K562 (cell line): Measurements from ENCODE around the gene FBXO33. TPM values are rescaled to one million over a fixed set of nuclear protein-coding genes. Genes with fewer than 3 reads are reported as not detected.

Experiments
- ATAC-seq: fragments of 200-7000 bp; cut with Tn5 transposase; 3 replicates; pipeline ENCODE4 v1.9.1; 2020; ENCODE audit warnings: moderate library complexity
- BruUV-seq: library from RNA; stranded (reverse); fragments of 400-500 nt; replicated peaks from 2 replicates; lab custom pipeline; 2021; lab: Mats Ljungman, UMichigan
- CTCF ChIA-PET: fragments of 300-600 bp; formaldehyde crosslinking; extraction: SDS; loops from one replicate; lab custom pipeline; 2021; ENCODE audit warnings: low intra/inter-chr PET ratio; lab: Yijun Ruan, JAX
- POLR2A ChIA-PET: fragments of 300-600, 350-650 bp; sonication (Branson Sonifier 250); formaldehyde crosslinking; extraction: SDS; loops from one replicate; lab custom pipeline; 2021; ENCODE audit warnings: antibody characterized with exemption, inconsistent platforms; lab: Yijun Ruan, JAX
- DNase-seq, 4 experiments: peaks; one replicate each; pipeline versions ENCODE4 v3.0.0 to v3.0.0-alpha.2; 2011 to 2018; ENCODE audit warnings: low spot score in 3 of 4, mixed read lengths in 3 of 4; ENCODE audit errors: extremely low read depth in 1 of 4
- FAIRE-seq: peaks from 2 replicates; lab custom pipeline; 2011; peaks lifted over from hg19 to GRCh38; lab: Jason Lieb, UNC
- H2AFZ ChIP-seq: 2 replicates; pipeline ENCODE4 v1.6.0; 2011; ENCODE audit warnings: low read depth, low read length, control low read depth, inconsistent platforms
- H3K27ac ChIP-seq: fragments of 200-600 bp; 3 replicates; pipeline ENCODE4 v1.8.0; 2011; ENCODE audit warnings: low read depth, mild to moderate bottlenecking, control low read depth, inconsistent platforms, low read length, moderate library complexity, mixed read lengths; ENCODE audit errors: extremely low read depth
- H3K27me3 ChIP-seq, 2 experiments: fragments of 300-600 bp in 1 of 2; 2 replicates in 1 of 2; 3 replicates in 1 of 2; pipeline versions ENCODE4 v1.6.0 to v1.8.0; 2011; ENCODE audit warnings: inconsistent platforms in 2 of 2, low read length in 2 of 2, mild to moderate bottlenecking in 1 of 2, mixed read lengths in 1 of 2, moderate library complexity in 1 of 2; ENCODE audit not compliant: control insufficient read depth in 2 of 2, insufficient read depth in 2 of 2
- H3K36me3 ChIP-seq: fragments of 300-600 bp; 3 replicates; pipeline ENCODE4 v1.8.0; 2011; ENCODE audit warnings: mild to moderate bottlenecking, low read length, inconsistent platforms; ENCODE audit not compliant: control insufficient read depth, insufficient read depth
- H3K4me1 ChIP-seq, 2 experiments: fragments of 200-600 bp in 1 of 2; replicated peaks in 1 of 2; 2 replicates in 1 of 2; 3 replicates in 1 of 2; pipeline versions ENCODE4 v1.5.1 to v1.8.0; 2011; ENCODE audit warnings: inconsistent platforms in 2 of 2, low read length in 2 of 2, mild to moderate bottlenecking in 1 of 2, mixed read lengths in 1 of 2, moderate library complexity in 1 of 2; ENCODE audit not compliant: control insufficient read depth in 2 of 2, insufficient read depth in 2 of 2
- H3K4me2 ChIP-seq: 2 replicates; pipeline ENCODE4 v1.6.1; 2011; ENCODE audit warnings: low read length, control low read depth, inconsistent platforms, mixed read lengths; ENCODE audit not compliant: insufficient read depth
- H3K4me3 ChIP-seq: fragments of 200-600 bp; sonication (generic), shearing (Covaris generic); 2 replicates; pipeline ENCODE4 v1.5.1; 2016; ENCODE audit warnings: control low read depth, inconsistent platforms
- H3K79me2 ChIP-seq: fragments of 200-600 bp; 3 replicates; pipeline ENCODE4 v1.8.0; 2011; ENCODE audit warnings: low read length, inconsistent platforms; ENCODE audit not compliant: control insufficient read depth, insufficient read depth
- H3K9ac ChIP-seq, 2 experiments: 2 replicates each; pipeline versions ENCODE4 v1.6.0 to v1.6.1; 2011; ENCODE audit warnings: low read depth in 2 of 2, low read length in 2 of 2, control low read depth in 1 of 2, inconsistent platforms in 1 of 2, mild to moderate bottlenecking in 1 of 2, mixed read lengths in 1 of 2; ENCODE audit not compliant: insufficient read depth in 1 of 2
- H3K9me1 ChIP-seq: one replicate; pipeline ENCODE4 v1.6.0; 2011; ENCODE audit warnings: inconsistent platforms, mild to moderate bottlenecking, low read length, moderate library complexity; ENCODE audit not compliant: control insufficient read depth, insufficient read depth
- H3K9me3 ChIP-seq: replicated peaks from 2 replicates; pipeline ENCODE4 v1.5.1; 2011; ENCODE audit warnings: low read depth, low read length, inconsistent platforms; ENCODE audit not compliant: control insufficient read depth, insufficient read depth
- H4K20me1 ChIP-seq: replicated peaks from 2 replicates; pipeline ENCODE4 v1.6.1; 2011; ENCODE audit warnings: low read length, inconsistent platforms, mixed read lengths; ENCODE audit not compliant: control insufficient read depth, insufficient read depth
- CBX8 ChIP-seq: fragments of 200-600 bp; sonication (generic); IDR thresholded peaks from 2 replicates; pipeline ENCODE4 v1.6.1; 2012; ENCODE audit warnings: borderline replicate concordance, mixed run types, low read depth, mild to moderate bottlenecking, moderate library complexity, mixed read lengths, low read length, control low read depth, inconsistent platforms; ENCODE audit not compliant: poor library complexity, severe bottlenecking; ENCODE audit errors: extremely low read depth
- CCAR2 ChIP-seq: fragments of 200-400 bp; formaldehyde crosslinking; IDR thresholded peaks from 2 replicates; pipeline ENCODE4 v1.6.1; 2017; ENCODE audit warnings: mild to moderate bottlenecking, low read depth, low read length
- ZNF184 ChIP-seq: sonication (generic); formaldehyde crosslinking; IDR thresholded peaks from 2 replicates; pipeline ENCODE4 v1.5.0; 2020; ENCODE audit warnings: missing genetic modification reagents
- ZNF274 ChIP-seq: IDR thresholded peaks from 2 replicates; pipeline ENCODE4 v1.6.1; 2011; ENCODE audit warnings: low read depth, mild to moderate bottlenecking, low read length, moderate library complexity, borderline replicate concordance
- ZNF584 ChIP-seq: fragments of 200-800 bp; sonication (Bioruptor generic); IDR thresholded peaks from 2 replicates; pipeline ENCODE4 v1.6.1; 2016; ENCODE audit warnings: low read depth, mild to moderate bottlenecking, missing genetic modification characterization, missing compliant biosample characterization
- WGBS: fragments of 100-300 bp; shearing (Covaris generic); methylation state at CpG from one replicate; pipeline ENCODE4 v1.1.6; 2016; ENCODE audit warnings: low coverage, mixed read lengths; ENCODE audit not compliant: insufficient coverage; ENCODE audit errors: missing lambda C conversion rate; 5-methylcytosine and 5-hydroxymethylcytosine counted together
- in situ Hi-C: fragments of 300-500 bp; cut with MboI; formaldehyde crosslinking; loops from 4 replicates; pipeline ENCODE4 v1.15.0; 2018; ENCODE audit warnings: inconsistent platforms, mixed read lengths
- intact Hi-C: fragments of 100-400 bp; cut with micrococcal nuclease; formaldehyde crosslinking; loops from 2 replicates; pipeline ENCODE4 v1.14.2; 2022
- polyA plus RNA-seq, 8 experiments: library from polyadenylated mRNA; depleted of rRNA in 4 of 8; stranded (reverse) in 5 of 8; unstranded in 3 of 8; fragments of >200 nt; fragmentation: Nextera tagmentation in 2 of 8; fragmentation: Illumina TruSeq in 1 of 8; extraction: Ambion mirVana in 2 of 8; extraction: Trizol in 1 of 8; gene quantifications; 2 replicates each; pipeline versions ENCODE4 v1.2.1 to v1.2.3, GENCODE V29; 2011 to 2014; ENCODE audit warnings: inconsistent platforms in 1 of 8, missing spikeins in 1 of 8
- total RNA-seq, 7 experiments: library from RNA; depleted of rRNA in 6 of 7; stranded (reverse); fragments of >200 nt in 6 of 7; fragmentation: Illumina TruSeq in 2 of 7; extraction: Trizol in 2 of 7; gene quantifications; 2 replicates each; pipeline versions ENCODE4 v1.2.1 to v1.2.3, GENCODE V29; 2011 to 2021; ENCODE audit warnings: low replicate concordance in 1 of 7
- TF ChIP-seq, protein P1 (sequence below): IDR thresholded peaks from 2 replicates; pipeline ENCODE4 v1.6.1; 2016; ENCODE audit warnings: missing genetic modification characterization, missing compliant biosample characterization
- TF ChIP-seq, protein P2 (sequence below): sonication (generic); formaldehyde crosslinking; IDR thresholded peaks from 2 replicates; pipeline ENCODE4 v1.8.1; 2023; ENCODE audit warnings: mild to moderate bottlenecking, missing genetic modification reagents
- TF ChIP-seq, protein P3 (sequence below): sonication (generic); formaldehyde crosslinking; IDR thresholded peaks from 2 replicates; pipeline ENCODE4 v1.8.0; 2022; ENCODE audit warnings: mild to moderate bottlenecking, missing genetic modification reagents
- TF ChIP-seq, protein P4 (sequence below), 3 experiments: IDR thresholded peaks in 2 of 3; conservative IDR thresholded peaks in 1 of 3; 2 replicates each; pipeline ENCODE4 v1.5.1; 2011 to 2012; ENCODE audit warnings: low read length in 3 of 3, mild to moderate bottlenecking in 3 of 3, control low read depth in 2 of 3, improper control_type of control experiment in 1 of 3, inconsistent platforms in 1 of 3, low read depth in 1 of 3, mixed read lengths in 1 of 3, moderate library complexity in 1 of 3; ENCODE audit not compliant: insufficient read depth in 2 of 3

Gene FBXO33
- total and polyA plus RNA-seq, 9 of the 15 experiments (the other 6 are each of a cell fraction or from before 2014, with no cell fraction given), result 1.6 to 7.5 (median 5.0) TPM

DNA sequence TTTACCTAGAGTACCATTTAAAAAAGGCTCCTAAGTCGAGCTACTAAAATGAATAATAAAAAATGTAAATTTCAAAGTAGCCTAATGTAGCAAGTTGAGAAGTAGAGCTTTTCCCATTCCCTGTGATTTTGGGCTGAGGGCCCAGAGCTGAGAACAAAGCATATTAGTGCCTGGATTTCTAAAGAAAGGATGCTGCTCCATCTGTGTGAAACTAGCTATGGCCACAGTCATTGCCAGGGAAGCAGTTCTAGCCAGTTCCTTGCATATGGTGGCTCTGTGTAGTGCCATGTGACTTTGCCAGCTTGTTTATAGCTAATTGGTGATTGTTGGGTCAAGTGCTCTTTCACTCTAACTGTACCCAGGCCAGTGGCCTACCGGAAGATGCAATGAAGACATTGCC is 20.4 kb upstream of the FBXO33 start (continued):
- TF ChIP-seq, protein P1, sequence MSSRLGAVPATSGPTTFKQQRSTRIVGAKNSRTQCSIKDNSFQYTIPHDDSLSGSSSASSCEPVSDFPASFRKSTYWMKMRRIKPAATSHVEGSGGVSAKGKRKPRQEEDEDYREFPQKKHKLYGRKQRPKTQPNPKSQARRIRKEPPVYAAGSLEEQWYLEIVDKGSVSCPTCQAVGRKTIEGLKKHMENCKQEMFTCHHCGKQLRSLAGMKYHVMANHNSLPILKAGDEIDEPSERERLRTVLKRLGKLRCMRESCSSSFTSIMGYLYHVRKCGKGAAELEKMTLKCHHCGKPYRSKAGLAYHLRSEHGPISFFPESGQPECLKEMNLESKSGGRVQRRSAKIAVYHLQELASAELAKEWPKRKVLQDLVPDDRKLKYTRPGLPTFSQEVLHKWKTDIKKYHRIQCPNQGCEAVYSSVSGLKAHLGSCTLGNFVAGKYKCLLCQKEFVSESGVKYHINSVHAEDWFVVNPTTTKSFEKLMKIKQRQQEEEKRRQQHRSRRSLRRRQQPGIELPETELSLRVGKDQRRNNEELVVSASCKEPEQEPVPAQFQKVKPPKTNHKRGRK (tag), result no peak
- TF ChIP-seq, protein P2, sequence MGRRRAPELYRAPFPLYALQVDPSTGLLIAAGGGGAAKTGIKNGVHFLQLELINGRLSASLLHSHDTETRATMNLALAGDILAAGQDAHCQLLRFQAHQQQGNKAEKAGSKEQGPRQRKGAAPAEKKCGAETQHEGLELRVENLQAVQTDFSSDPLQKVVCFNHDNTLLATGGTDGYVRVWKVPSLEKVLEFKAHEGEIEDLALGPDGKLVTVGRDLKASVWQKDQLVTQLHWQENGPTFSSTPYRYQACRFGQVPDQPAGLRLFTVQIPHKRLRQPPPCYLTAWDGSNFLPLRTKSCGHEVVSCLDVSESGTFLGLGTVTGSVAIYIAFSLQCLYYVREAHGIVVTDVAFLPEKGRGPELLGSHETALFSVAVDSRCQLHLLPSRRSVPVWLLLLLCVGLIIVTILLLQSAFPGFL (CRISPR knock-in tag), result no peak
- TF ChIP-seq, protein P3, sequence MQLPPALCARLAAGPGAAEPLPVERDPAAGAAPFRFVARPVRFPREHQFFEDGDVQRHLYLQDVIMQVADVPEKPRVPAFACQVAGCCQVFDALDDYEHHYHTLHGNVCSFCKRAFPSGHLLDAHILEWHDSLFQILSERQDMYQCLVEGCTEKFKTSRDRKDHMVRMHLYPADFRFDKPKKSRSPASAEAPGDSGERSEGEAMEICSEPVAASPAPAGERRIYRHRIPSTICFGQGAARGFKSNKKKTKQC, result no peak
- TF ChIP-seq CCAR2 (no peak), ZNF274 (no peak)

DNA sequence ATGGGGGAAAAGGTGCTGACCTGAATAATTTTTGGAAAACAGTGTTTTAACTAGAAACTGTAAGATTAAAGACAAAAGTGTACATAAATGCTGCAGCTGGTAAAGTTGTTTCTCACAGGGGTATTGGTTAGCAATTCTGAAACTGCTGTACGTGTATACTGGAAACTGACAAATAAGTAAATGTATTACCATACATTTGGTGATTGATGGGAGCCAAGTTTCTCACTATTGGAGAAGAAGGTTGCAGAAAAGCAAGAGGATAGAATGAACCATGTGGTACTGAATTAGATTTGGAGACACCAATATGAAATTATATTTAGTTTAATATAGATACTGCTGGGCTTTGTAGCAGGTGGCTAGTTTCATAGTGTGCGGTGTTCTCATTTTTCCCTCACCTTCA is 19.6 kb upstream of the FBXO33 start:
- no peaks in the 10 kb centered on the region for H3K79me2 ChIP-seq
- intact Hi-C loops (no loop called here), in situ Hi-C loops (no loop called here)
- H3K4me3 ChIP-seq, result no peak overlapping the region
- ATAC-seq, result no peak
- no peak overlapping the region for H2AFZ ChIP-seq
- ChIA-PET CTCF (no interaction called here), POLR2A (no interaction called here)
- DNase-seq, result no peak
- no peaks in the 10 kb centered on the region for H4K20me1 ChIP-seq
- no peak for FAIRE-seq
- no peaks in the 10 kb centered on the region for H3K9me3 ChIP-seq
- no peak overlapping the region for H3K27ac ChIP-seq
- no peaks in the 10 kb centered on the region for H3K36me3 ChIP-seq
- no peaks in the 10 kb centered on the region for H3K9me1 ChIP-seq
- H3K27me3 ChIP-seq, result no peaks in the 10 kb centered on the region
- no TSS peak for BruUV-seq
- no peak overlapping the region for H3K9ac ChIP-seq
- WGBS, result 14% methylated on average over 2 of the region's 2 CpGs
- no peaks in the 10 kb centered on the region for H3K4me1 ChIP-seq
- no peak overlapping the region for H3K4me2 ChIP-seq
- TF ChIP-seq CBX8 (no peak), ZNF184 (CRISPR knock-in tag) (no peak), ZNF584 (no peak)
- TF ChIP-seq, protein P4, sequence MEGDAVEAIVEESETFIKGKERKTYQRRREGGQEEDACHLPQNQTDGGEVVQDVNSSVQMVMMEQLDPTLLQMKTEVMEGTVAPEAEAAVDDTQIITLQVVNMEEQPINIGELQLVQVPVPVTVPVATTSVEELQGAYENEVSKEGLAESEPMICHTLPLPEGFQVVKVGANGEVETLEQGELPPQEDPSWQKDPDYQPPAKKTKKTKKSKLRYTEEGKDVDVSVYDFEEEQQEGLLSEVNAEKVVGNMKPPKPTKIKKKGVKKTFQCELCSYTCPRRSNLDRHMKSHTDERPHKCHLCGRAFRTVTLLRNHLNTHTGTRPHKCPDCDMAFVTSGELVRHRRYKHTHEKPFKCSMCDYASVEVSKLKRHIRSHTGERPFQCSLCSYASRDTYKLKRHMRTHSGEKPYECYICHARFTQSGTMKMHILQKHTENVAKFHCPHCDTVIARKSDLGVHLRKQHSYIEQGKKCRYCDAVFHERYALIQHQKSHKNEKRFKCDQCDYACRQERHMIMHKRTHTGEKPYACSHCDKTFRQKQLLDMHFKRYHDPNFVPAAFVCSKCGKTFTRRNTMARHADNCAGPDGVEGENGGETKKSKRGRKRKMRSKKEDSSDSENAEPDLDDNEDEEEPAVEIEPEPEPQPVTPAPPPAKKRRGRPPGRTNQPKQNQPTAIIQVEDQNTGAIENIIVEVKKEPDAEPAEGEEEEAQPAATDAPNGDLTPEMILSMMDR (IDR thresholded peaks at IDR 0.05 in 2 of 3, conservative IDR thresholded peaks at IDR 0.05 in 1 of 3; ENCODE audit: insufficient read depth in 2 of 3, low read depth in 1 of 3, low read length in 3 of 3), result no peak
